B cell (primary cell): ENCODE data around the gene SKAP2. TPM values are rescaled to one million over a fixed set of nuclear protein-coding genes. Genes with fewer than 3 reads are reported as not detected.

Experiments
- ATAC-seq: fragments of 200-7000 bp; cut with Tn5 transposase; one replicate; pipeline ENCODE4 v1.10.0; 2021; ENCODE audit warnings: low read depth, mild to moderate bottlenecking, moderate number of reproducible peaks, moderate library complexity
- CTCF ChIA-PET: fragments of 350-600 bp; sonication (Branson Sonifier 250); formaldehyde crosslinking; loops from one replicate; lab custom pipeline; 2021; ENCODE audit warnings: antibody characterized with exemption, inconsistent platforms; lab: Charles Lee
- POLR2A ChIA-PET: fragments of 350-600 bp; sonication (Branson Sonifier 250); formaldehyde crosslinking; loops from one replicate; lab custom pipeline; 2021; ENCODE audit warnings: antibody characterized with exemption; lab: Charles Lee
- DNase-seq: peaks from one replicate; pipeline ENCODE4 v3.0.0; 2013
- H2AFZ ChIP-seq: 2 replicates; pipeline ENCODE4 v1.6.1; 2012; ENCODE audit warnings: mild to moderate bottlenecking, low read depth, low read length; ENCODE audit not compliant: insufficient read depth, poor library complexity, severe bottlenecking
- H3K27ac ChIP-seq, 2 donors: 1 replicate in 1 of 2; 2 replicates in 1 of 2; pipeline ENCODE4 v1.5.1; 2012 to 2013; ENCODE audit warnings: low read length in 2 of 2, mild to moderate bottlenecking in 2 of 2, moderate library complexity in 1 of 2
- H3K27me3 ChIP-seq, 4 experiments: fragments of 200-600 bp in 1 of 4; sonication (generic) in 1 of 4; replicated peaks in 1 of 4; 1 replicate in 2 of 4; 2 replicates in 2 of 4; pipeline versions ENCODE4 v1.6.1 to v1.7.0; 2013 to 2016; ENCODE audit warnings: low read length in 3 of 4, mild to moderate bottlenecking in 2 of 4, mixed read lengths in 1 of 4, moderate library complexity in 1 of 4; ENCODE audit not compliant: insufficient read depth in 4 of 4, control insufficient read depth in 3 of 4; ENCODE audit errors: control extremely low read depth in 1 of 4
- H3K36me3 ChIP-seq, 2 experiments: replicated peaks in 1 of 2; 1 replicate in 1 of 2; 2 replicates in 1 of 2; pipeline versions ENCODE4 v1.6.1 to v1.7.1; 2013; ENCODE audit warnings: low read length in 1 of 2; ENCODE audit not compliant: insufficient read depth in 2 of 2, control insufficient read depth in 1 of 2; ENCODE audit errors: control extremely low read depth in 1 of 2, extremely low read depth in 1 of 2
- H3K4me1 ChIP-seq, 2 donors: fragments of 200-600 bp in 1 of 2; sonication (generic) in 1 of 2; 1 replicate in 1 of 2; 2 replicates in 1 of 2; pipeline versions ENCODE4 v1.5.1 to v1.6.1; 2013 to 2017; ENCODE audit warnings: low read length in 2 of 2; ENCODE audit not compliant: control insufficient read depth in 2 of 2, insufficient read depth in 2 of 2
- H3K4me2 ChIP-seq: replicated peaks from 2 replicates; pipeline ENCODE3; 2012; ENCODE audit warnings: mild to moderate bottlenecking, low read depth, low read length; ENCODE audit not compliant: poor library complexity, severe bottlenecking
- H3K4me3 ChIP-seq, 5 experiments: fragments of 200-600 bp in 1 of 5; sonication (generic) in 1 of 5; 1 replicate in 3 of 5; 2 replicates in 2 of 5; pipeline versions ENCODE4 v1.5.1 to v1.7.0; 2011 to 2016; ENCODE audit warnings: low read length in 4 of 5, mild to moderate bottlenecking in 4 of 5, low read depth in 2 of 5, control low read depth in 1 of 5, moderate library complexity in 1 of 5; ENCODE audit not compliant: insufficient read depth in 1 of 5; ENCODE audit errors: control extremely low read depth in 1 of 5, extremely low read depth in 1 of 5
- H3K79me2 ChIP-seq: fragments of 200-600 bp; sonication (generic); one replicate; pipeline ENCODE4 v1.6.0; 2016; ENCODE audit warnings: low read length; ENCODE audit not compliant: control insufficient read depth, insufficient read depth
- H3K9ac ChIP-seq: fragments of 200-600 bp; sonication (generic); 2 replicates; pipeline ENCODE4 v1.6.1; 2017; ENCODE audit warnings: mild to moderate bottlenecking, low read length, moderate library complexity
- H3K9me3 ChIP-seq, 3 donors: one replicate each; pipeline versions ENCODE4 v1.6.1 to v1.7.1; 2013; ENCODE audit warnings: low read length in 2 of 3; ENCODE audit not compliant: control insufficient read depth in 2 of 3, insufficient read depth in 1 of 3; ENCODE audit errors: control extremely low read depth in 1 of 3
- H4K20me1 ChIP-seq: 2 replicates; pipeline ENCODE4 v1.6.0; 2012; ENCODE audit warnings: mild to moderate bottlenecking, low read length; ENCODE audit not compliant: insufficient read depth, control insufficient read depth, poor library complexity, severe bottlenecking
- H3K27ac Mint-ChIP-seq: one replicate; pipeline ENCODE4 v1.8.0; 2021; ENCODE audit warnings: mixed read lengths
- H3K27me3 Mint-ChIP-seq: one replicate; pipeline ENCODE4 v1.8.0; 2021; ENCODE audit warnings: mixed read lengths
- H3K4me1 Mint-ChIP-seq: one replicate; pipeline ENCODE4 v1.8.0; 2021; ENCODE audit warnings: mixed read lengths
- H3K4me3 Mint-ChIP-seq: one replicate; pipeline ENCODE4 v1.8.0; 2021; ENCODE audit warnings: mixed read lengths
- H3K9me3 Mint-ChIP-seq: one replicate; pipeline ENCODE4 v1.8.0; 2022; ENCODE audit warnings: mixed read lengths; ENCODE audit not compliant: insufficient read depth
- CTCF ChIP-seq: fragments of 200-600 bp; IDR thresholded peaks from one replicate; pipeline ENCODE4 v1.8.0; 2022; ENCODE audit warnings: antibody characterized with exemption, mild to moderate bottlenecking
- EZH2 ChIP-seq: IDR thresholded peaks from 2 replicates; pipeline ENCODE4 v1.6.1; 2012; ENCODE audit warnings: borderline replicate concordance, low read depth, mild to moderate bottlenecking, moderate library complexity, low read length; ENCODE audit not compliant: insufficient read depth, poor library complexity, severe bottlenecking
- WGBS: methylation state at CpG from one replicate; pipeline ENCODE4 v1.1.5; 2013; ENCODE audit warnings: missing lambda C conversion rate; ENCODE audit not compliant: insufficient coverage; 5-methylcytosine and 5-hydroxymethylcytosine counted together
- intact Hi-C: fragments of 100-400 bp; cut with micrococcal nuclease; formaldehyde crosslinking; loops from one replicate; pipeline ENCODE4 v1.10.0; 2022
- polyA plus RNA-seq: library from polyadenylated mRNA; depleted of rRNA; stranded (reverse); fragments of >200 nt; gene quantifications from 2 replicates; pipeline ENCODE4 v1.2.3, GENCODE V29; 2012
- total RNA-seq, 2 donors: library from RNA; stranded (reverse); fragments of 120-200 nt in 1 of 2; gene quantifications; 1 replicate in 1 of 2; 2 replicates in 1 of 2; pipeline versions ENCODE4 v1.2.3 to v1.2.4, GENCODE V29; 2013 to 2022

SKAP2 gene
- total and polyA plus RNA-seq, 2 donors (not counting 1 experiment from before 2014, with no cell fraction given) = 12.8 to 58.4 TPM

- no peaks in the 10 kb centered on the region for H3K4me1 Mint-ChIP-seq
- H3K9me3 Mint-ChIP-seq = no peaks in the 10 kb centered on the region
- intact Hi-C loops = no loop called here
- DNase-seq (no peak), ATAC-seq (no peak)
- Histone ChIP-seq H3K4me3 (no peak overlapping the region), H4K20me1 (no peaks in the 10 kb centered on the region), H2AFZ (no peak overlapping the region), H3K79me2 (no peaks in the 10 kb centered on the region), H3K9me3 (peaks cover 0 to 4% (median 0%) of the 10 kb centered on the region in 3 donors), H3K36me3 (no peaks in the 10 kb centered on the region), H3K4me2 (no peak overlapping the region), H3K4me1 (no peaks in the 10 kb centered on the region), H3K27me3 (no peaks in the 10 kb centered on the region), H3K27ac (no peak overlapping the region), H3K9ac (no peak overlapping the region)
- no peak overlapping the region for H3K27ac Mint-ChIP-seq
- 100% methylated on average over 1 of the region's 3 CpGs for WGBS
- H3K4me3 Mint-ChIP-seq = no peak overlapping the region
- POLR2A ChIA-PET = no interaction called here
- TF ChIP-seq EZH2 = no peak
- no peak for TF ChIP-seq CTCF
- H3K27me3 Mint-ChIP-seq = no peaks in the 10 kb centered on the region
- CTCF ChIA-PET = interaction anchor here (1.5 kb wide), 1 partner anchor 264 kb away, joined by 3 read pairs; no protein-coding TSS in a partner anchor
Observed at GRCh38 chr7:26633557-26633956, 230.8 kb downstream of the SKAP2 start.

- intact Hi-C loops = no loop called here
- Histone ChIP-seq H3K9me3 (peaks cover 0 to 4% (median 0%) of the 10 kb centered on the region in 3 donors), H3K27me3 (no peaks in the 10 kb centered on the region), H3K4me3 (no peak overlapping the region), H3K79me2 (no peaks in the 10 kb centered on the region), H3K4me2 (no peak overlapping the region), H3K36me3 (no peaks in the 10 kb centered on the region), H4K20me1 (no peaks in the 10 kb centered on the region), H2AFZ (no peak overlapping the region), H3K9ac (no peak overlapping the region), H3K27ac (no peak overlapping the region), H3K4me1 (no peaks in the 10 kb centered on the region)
- Mint-ChIP-seq H3K9me3 (no peaks in the 10 kb centered on the region), H3K27me3 (no peaks in the 10 kb centered on the region), H3K4me1 (no peaks in the 10 kb centered on the region), H3K27ac (no peak overlapping the region), H3K4me3 (no peak overlapping the region)
- ChIA-PET POLR2A (no interaction called here), CTCF (no interaction called here)
- ATAC-seq (no peak), DNase-seq (no peak)
- TF ChIP-seq CTCF = no peak
- WGBS = 96% methylated on average over 6 of the region's 6 CpGs
Observed at GRCh38 chr7:26631601-26632000, 232.8 kb downstream of the SKAP2 start.
